22Rv1 (cell line): ENCODE measurements around the gene CTSS.

ENCODE experiments used
- ZFX ChIP-seq: fragments of 450-650 bp; IDR thresholded peaks from 2 replicates; pipeline ENCODE4 v1.6.1; 2017; ENCODE audit warnings: antibody characterized with exemption, borderline replicate concordance
- TF ChIP-seq, protein P1 (sequence below): fragments of 450-650 bp; IDR thresholded peaks from 2 replicates; pipeline ENCODE4 v1.5.1; 2017; ENCODE audit warnings: mild to moderate bottlenecking

DNA sequence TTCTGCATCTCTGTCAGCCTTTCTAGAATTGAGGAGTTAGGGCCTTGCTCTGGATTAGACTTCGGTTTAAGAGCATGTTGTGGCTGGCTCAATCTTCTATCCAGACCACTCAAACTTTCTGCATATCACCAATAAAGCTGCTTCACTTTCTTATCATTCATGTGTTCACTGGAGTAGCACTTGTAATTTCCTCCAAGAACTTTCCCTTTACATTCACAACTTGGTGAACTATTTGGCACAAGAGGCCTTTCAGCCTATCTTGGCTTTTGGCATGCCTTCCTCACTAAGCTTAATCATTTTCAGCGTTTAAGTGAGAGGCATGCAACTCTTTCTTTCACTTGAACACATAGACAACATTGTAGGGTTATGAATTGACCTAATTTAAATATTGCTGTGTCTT, 41.2 kb downstream of the CTSS start:
- no peak for TF ChIP-seq ZFX
- TF ChIP-seq, protein P1, sequence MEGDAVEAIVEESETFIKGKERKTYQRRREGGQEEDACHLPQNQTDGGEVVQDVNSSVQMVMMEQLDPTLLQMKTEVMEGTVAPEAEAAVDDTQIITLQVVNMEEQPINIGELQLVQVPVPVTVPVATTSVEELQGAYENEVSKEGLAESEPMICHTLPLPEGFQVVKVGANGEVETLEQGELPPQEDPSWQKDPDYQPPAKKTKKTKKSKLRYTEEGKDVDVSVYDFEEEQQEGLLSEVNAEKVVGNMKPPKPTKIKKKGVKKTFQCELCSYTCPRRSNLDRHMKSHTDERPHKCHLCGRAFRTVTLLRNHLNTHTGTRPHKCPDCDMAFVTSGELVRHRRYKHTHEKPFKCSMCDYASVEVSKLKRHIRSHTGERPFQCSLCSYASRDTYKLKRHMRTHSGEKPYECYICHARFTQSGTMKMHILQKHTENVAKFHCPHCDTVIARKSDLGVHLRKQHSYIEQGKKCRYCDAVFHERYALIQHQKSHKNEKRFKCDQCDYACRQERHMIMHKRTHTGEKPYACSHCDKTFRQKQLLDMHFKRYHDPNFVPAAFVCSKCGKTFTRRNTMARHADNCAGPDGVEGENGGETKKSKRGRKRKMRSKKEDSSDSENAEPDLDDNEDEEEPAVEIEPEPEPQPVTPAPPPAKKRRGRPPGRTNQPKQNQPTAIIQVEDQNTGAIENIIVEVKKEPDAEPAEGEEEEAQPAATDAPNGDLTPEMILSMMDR: no peak
